Ishikawa (cell line): ENCODE results near the gene DNAL4.

ENCODE experiments used
- CEBPB ChIP-seq: IDR thresholded peaks from 2 replicates; pipeline ENCODE4 v1.6.1; 2012
- CREB1 ChIP-seq: IDR thresholded peaks from 2 replicates; pipeline ENCODE4 v1.6.1; 2012; ENCODE audit warnings: low read depth
- EP300 ChIP-seq: IDR thresholded peaks from 2 replicates; pipeline ENCODE4 v1.6.1; 2012; ENCODE audit warnings: borderline replicate concordance
- NFIC ChIP-seq: IDR thresholded peaks from 2 replicates; pipeline ENCODE4 v1.6.1; 2012
- REST ChIP-seq: IDR thresholded peaks from 2 replicates; pipeline ENCODE4 v1.6.1; 2012; ENCODE audit warnings: low read depth, mild to moderate bottlenecking
- TAF1 ChIP-seq: IDR thresholded peaks from 2 replicates; pipeline ENCODE4 v1.6.1; 2012; ENCODE audit warnings: low read depth, mild to moderate bottlenecking

GRCh38 chr22:38759005-38759404, 34.9 kb downstream of the DNAL4 start:
- TF ChIP-seq CEBPB (no peak), REST (no peak), TAF1 (no peak), NFIC (no peak), CREB1 (no peak), EP300 (no peak)
